Neural progenitor cell (in vitro differentiated cells): Measurements from ENCODE around the gene PDILT.
"Not testable (repeated sequence)": the region's sequence is repeated elsewhere in the genome, so short reads cannot be mapped to it uniquely, and the experiment has no call there.

Source experiments
- EZH2phosphoT487 ChIP-seq: fragments of 200-600 bp; sonication (generic); IDR thresholded peaks from 2 replicates; pipeline ENCODE4 v1.6.1; 2017; ENCODE audit warnings: antibody characterized with exemption
- TF ChIP-seq, protein P1 (sequence below): fragments of 200-600 bp; sonication (generic); IDR thresholded peaks from 2 replicates; pipeline ENCODE4 v1.5.1; 2017; ENCODE audit warnings: antibody characterized with exemption, mild to moderate bottlenecking

DNA sequence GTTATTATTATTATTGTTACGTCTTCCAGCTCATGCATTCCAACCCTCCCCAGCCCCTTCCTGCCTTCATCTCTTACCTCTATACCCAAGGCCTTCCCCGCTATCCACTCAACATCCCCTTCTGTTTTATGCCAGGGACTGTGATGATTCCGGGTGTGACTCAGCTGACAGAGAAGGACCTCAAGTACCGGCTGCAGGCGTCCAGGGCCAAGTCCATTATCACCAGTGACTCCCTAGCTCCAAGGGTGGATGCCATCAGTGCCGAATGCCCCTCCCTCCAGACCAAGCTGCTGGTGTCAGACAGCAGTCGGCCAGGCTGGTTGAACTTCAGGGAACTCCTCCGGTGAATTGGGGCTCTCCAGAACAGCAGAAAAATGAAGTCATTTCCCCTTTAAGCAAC is 14.6 kb upstream of the PDILT start:
- TF ChIP-seq, protein P1, sequence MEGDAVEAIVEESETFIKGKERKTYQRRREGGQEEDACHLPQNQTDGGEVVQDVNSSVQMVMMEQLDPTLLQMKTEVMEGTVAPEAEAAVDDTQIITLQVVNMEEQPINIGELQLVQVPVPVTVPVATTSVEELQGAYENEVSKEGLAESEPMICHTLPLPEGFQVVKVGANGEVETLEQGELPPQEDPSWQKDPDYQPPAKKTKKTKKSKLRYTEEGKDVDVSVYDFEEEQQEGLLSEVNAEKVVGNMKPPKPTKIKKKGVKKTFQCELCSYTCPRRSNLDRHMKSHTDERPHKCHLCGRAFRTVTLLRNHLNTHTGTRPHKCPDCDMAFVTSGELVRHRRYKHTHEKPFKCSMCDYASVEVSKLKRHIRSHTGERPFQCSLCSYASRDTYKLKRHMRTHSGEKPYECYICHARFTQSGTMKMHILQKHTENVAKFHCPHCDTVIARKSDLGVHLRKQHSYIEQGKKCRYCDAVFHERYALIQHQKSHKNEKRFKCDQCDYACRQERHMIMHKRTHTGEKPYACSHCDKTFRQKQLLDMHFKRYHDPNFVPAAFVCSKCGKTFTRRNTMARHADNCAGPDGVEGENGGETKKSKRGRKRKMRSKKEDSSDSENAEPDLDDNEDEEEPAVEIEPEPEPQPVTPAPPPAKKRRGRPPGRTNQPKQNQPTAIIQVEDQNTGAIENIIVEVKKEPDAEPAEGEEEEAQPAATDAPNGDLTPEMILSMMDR: not testable (repeated sequence)
- TF ChIP-seq EZH2phosphoT487: not testable (repeated sequence)
